Tibial artery (tissue), 4 donors: ENCODE results near the gene GLIS1.

Source experiments
- DNase-seq, 2 donors: peaks; one replicate each; pipeline ENCODE4 v3.0.0-alpha.2; 2019
- H3K27ac ChIP-seq, 2 donors: fragments of 200-600 bp; sonication (generic) in 1 of 2; 1 replicate in 1 of 2; 2 replicates in 1 of 2; pipeline ENCODE4 v1.5.1; 2018 to 2019; ENCODE audit warnings: mild to moderate bottlenecking in 1 of 2
- H3K27me3 ChIP-seq, 2 donors: fragments of 200-600 bp; sonication (generic) in 1 of 2; one replicate each; pipeline versions ENCODE4 v1.5.1 to v1.6.0; 2016 to 2019
- H3K36me3 ChIP-seq, 3 donors: fragments of 200-600 bp; sonication (generic) in 2 of 3; one replicate each; pipeline ENCODE4 v1.5.1; 2016 to 2019; ENCODE audit warnings: mild to moderate bottlenecking in 2 of 3
- H3K4me1 ChIP-seq, 4 donors: fragments of 200-600 bp; sonication (generic) in 2 of 4; 1 replicate in 3 of 4; 2 replicates in 1 of 4; pipeline ENCODE4 v1.5.1; 2016 to 2019
- H3K4me3 ChIP-seq, 2 donors: fragments of 200-600 bp; sonication (generic) in 1 of 2; 1 replicate in 1 of 2; 2 replicates in 1 of 2; pipeline ENCODE4 v1.5.1; 2018 to 2019; ENCODE audit warnings: mild to moderate bottlenecking in 2 of 2
- H3K9me3 ChIP-seq, 3 donors: fragments of 200-600 bp; sonication (generic) in 1 of 3; one replicate each; pipeline ENCODE4 v1.5.1; 2016 to 2019
- intact Hi-C: fragments of 100-400 bp; cut with DNase I; formaldehyde crosslinking; loops from one replicate; pipeline ENCODE4 v1.15.0; 2023; ENCODE audit warnings: low total_unique reads
- TF ChIP-seq, protein P1 (sequence below), 2 experiments: fragments of 200-600 bp in 1 of 2; fragments of 450-650 bp in 1 of 2; IDR thresholded peaks; one replicate each; pipeline ENCODE4 v1.5.1; 2017 to 2019; ENCODE audit warnings: antibody characterized with exemption in 2 of 2, mild to moderate bottlenecking in 1 of 2, moderate library complexity in 1 of 2

GLIS1 gene

DNA sequence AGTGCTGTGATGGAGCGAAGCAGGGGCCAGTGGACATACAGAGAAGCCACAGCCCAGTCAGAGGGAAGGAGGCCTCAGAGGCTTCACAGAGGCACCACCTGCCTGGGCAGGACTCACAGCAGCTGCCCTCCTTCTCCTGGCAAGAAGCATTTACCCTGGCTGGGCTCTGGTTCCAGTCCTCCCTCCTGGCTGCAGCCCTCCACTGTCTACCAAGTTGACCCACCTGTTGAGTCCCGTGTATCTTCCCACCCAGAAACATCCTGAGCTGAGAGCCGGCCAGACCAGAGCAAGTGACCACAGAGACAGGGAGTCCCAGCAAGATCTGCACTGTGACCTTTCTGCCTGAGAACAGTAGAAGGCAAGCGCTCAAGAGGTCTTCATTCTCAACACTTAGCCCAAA, 49.7 kb downstream of the GLIS1 start:
- DNase-seq: no peak
- H3K9me3 ChIP-seq: no peaks in the 10 kb centered on the region
- intact Hi-C loops: no loop called here
- no peak overlapping the region for H3K4me3 ChIP-seq
- TF ChIP-seq, protein P1, sequence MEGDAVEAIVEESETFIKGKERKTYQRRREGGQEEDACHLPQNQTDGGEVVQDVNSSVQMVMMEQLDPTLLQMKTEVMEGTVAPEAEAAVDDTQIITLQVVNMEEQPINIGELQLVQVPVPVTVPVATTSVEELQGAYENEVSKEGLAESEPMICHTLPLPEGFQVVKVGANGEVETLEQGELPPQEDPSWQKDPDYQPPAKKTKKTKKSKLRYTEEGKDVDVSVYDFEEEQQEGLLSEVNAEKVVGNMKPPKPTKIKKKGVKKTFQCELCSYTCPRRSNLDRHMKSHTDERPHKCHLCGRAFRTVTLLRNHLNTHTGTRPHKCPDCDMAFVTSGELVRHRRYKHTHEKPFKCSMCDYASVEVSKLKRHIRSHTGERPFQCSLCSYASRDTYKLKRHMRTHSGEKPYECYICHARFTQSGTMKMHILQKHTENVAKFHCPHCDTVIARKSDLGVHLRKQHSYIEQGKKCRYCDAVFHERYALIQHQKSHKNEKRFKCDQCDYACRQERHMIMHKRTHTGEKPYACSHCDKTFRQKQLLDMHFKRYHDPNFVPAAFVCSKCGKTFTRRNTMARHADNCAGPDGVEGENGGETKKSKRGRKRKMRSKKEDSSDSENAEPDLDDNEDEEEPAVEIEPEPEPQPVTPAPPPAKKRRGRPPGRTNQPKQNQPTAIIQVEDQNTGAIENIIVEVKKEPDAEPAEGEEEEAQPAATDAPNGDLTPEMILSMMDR (IDR thresholded peaks at IDR 0.05): no peak
- peaks cover 0 to 7% (median 0%) of the 10 kb centered on the region in 4 donors for H3K4me1 ChIP-seq
- peaks cover 0 to 72% of the 10 kb centered on the region in 2 donors for H3K27me3 ChIP-seq
- no peak overlapping the region for H3K27ac ChIP-seq
- H3K36me3 ChIP-seq: no peaks in the 10 kb centered on the region

DNA sequence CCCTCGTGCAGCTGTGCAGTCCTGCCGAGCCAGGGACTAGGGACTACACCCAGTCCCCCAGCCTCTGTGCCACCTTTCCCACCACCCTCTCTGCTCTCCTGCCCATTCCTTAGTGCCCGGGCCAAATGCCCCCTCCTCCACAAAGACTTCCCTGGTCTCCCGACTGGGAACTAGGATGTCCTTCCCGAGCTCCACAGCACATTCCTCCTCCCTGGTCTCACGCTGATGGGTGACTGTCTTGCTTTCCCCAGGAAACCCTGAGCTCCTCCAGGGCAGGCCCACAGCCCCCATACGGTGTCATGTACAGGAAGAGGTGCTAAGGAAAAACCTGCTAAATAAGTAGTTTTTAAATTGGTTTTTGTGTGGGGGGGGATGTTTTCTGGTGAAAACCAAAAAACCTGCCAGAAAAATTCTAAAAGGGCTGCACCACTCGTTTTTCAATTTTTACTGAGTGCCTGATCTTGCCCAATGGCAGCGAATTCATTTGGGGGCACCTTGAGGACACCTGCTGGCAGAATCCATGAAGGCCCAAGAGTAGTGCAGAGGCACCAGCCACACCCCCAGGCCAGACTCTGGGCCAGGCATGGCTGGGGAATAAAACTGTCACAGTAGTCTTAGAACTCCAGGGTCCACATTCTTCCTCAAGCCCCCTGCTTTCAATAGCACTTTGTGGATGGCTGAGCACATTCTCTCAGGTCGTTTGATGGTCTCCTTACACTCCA, 50.4 kb downstream of the GLIS1 start:
- intact Hi-C loops: no loop called here
- H3K4me3 ChIP-seq: no peak overlapping the region
- no peak for DNase-seq
- no peaks in the 10 kb centered on the region for H3K9me3 ChIP-seq
- peaks cover 0 to 7% (median 0%) of the 10 kb centered on the region in 4 donors for H3K4me1 ChIP-seq
- peaks cover 0 to 76% of the 10 kb centered on the region in 2 donors for H3K27me3 ChIP-seq
- TF ChIP-seq, protein P1 (IDR thresholded peaks at IDR 0.05): no peak
- no peaks in the 10 kb centered on the region for H3K36me3 ChIP-seq
- H3K27ac ChIP-seq: no peak overlapping the region

DNA sequence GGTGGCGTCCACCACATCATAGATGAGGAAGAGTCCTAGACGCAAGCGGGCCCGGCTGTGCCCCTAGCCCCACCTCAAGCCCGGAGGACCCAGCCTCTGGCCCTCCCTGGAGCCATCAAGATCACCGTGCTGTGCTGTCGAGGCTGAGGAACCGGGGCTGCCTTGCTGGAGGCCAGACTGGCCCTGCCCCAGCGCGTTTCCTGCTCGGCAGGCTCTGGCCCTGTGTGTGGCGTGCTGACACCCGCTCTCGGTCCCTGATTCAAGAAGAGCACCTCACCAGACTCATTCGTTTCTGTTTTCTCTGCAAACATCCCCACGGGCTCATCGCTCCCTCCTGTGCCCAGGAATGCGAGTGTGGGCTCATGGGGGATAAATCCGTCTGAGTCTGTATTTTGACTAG, 51.1 kb downstream of the GLIS1 start:
- H3K4me1 ChIP-seq: peaks cover 0 to 7% (median 0%) of the 10 kb centered on the region in 4 donors
- H3K27me3 ChIP-seq: peaks cover 0 to 79% of the 10 kb centered on the region in 2 donors
- intact Hi-C loops: no loop called here
- H3K4me3 ChIP-seq: no peak overlapping the region
- H3K9me3 ChIP-seq: no peaks in the 10 kb centered on the region
- no peak overlapping the region for H3K27ac ChIP-seq
- no peak for DNase-seq
- no peaks in the 10 kb centered on the region for H3K36me3 ChIP-seq
- TF ChIP-seq, protein P1 (IDR thresholded peaks at IDR 0.05): no peak

DNA sequence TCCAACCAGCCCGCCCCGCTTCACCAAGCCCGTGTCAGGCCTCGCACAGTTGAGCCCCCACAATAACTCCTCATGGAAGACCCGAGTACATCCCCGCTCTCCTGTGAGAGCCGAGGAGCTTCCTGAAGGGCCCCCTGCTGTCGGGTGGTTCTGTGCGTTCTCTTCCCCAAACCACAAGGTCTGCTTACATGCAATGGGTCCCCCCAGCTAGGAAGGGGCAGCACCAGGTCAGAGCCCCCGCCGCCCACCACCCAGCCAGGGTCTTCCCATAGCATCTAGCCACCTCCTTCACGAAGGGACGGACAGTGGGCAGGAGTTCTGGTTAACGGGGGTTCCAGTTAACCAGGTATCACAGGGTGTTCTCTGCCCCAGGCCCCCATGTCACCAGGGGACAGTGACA, 51.5 kb downstream of the GLIS1 start:
- DNase-seq: no peak
- TF ChIP-seq, protein P1 (IDR thresholded peaks at IDR 0.05): no peak
- H3K27ac ChIP-seq: no peak overlapping the region
- no peaks in the 10 kb centered on the region for H3K9me3 ChIP-seq
- H3K4me3 ChIP-seq: no peak overlapping the region
- H3K4me1 ChIP-seq: peaks cover 0 to 7% (median 0%) of the 10 kb centered on the region in 4 donors
- intact Hi-C loops: no loop called here
- H3K27me3 ChIP-seq: peaks cover 0 to 79% of the 10 kb centered on the region in 2 donors
- H3K36me3 ChIP-seq: no peaks in the 10 kb centered on the region

DNA sequence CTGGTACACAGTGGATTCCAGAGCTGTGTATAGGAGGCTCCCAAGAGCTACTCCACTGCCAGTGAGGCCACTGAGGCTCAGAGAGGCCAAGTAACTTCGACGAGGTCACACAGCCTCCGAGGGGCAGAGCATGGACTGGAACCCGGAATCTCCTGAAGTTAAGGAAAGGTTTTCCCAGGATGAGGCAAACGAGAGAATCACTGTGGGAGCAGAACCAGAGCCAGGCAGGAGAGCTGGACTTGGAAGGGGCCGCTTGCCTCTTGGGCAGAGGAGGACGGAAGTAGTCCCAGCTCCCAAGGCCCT, 52.0 kb downstream of the GLIS1 start:
- Histone ChIP-seq H3K9me3 (no peaks in the 10 kb centered on the region), H3K27me3 (peaks cover 0 to 82% of the 10 kb centered on the region in 2 donors), H3K4me3 (no peak overlapping the region), H3K36me3 (no peaks in the 10 kb centered on the region), H3K4me1 (peaks cover 0 to 7% (median 2%) of the 10 kb centered on the region in 4 donors), H3K27ac (no peak overlapping the region)
- DNase-seq: no peak
- intact Hi-C loops: no loop called here
- TF ChIP-seq, protein P1 (IDR thresholded peaks at IDR 0.05): no peak
